Measurements from ENCODE around the gene PSTPIP1. TPM values are rescaled to one million over a fixed set of nuclear protein-coding genes. Genes with fewer than 3 reads are reported as not detected.

PSTPIP1 gene
- total and polyA plus RNA-seq, 9 donors, result 1.3 to 2.9 (median 2.3) TPM

GRCh38 chr15:77060546-77060945, 65.6 kb downstream of the PSTPIP1 start:
- DNase-seq, result peak; percentile 92
- peaks cover 16% of the 10 kb centered on the region for H3K4me1 ChIP-seq (ENCODE audit: control insufficient read depth, insufficient read depth, low read length)

GRCh38 chr15:77063249-77063648, 68.3 kb downstream of the PSTPIP1 start:
- H3K4me3 ChIP-seq (ENCODE audit: low read length), result no peak overlapping the region
- no peak overlapping the region for H3K27ac ChIP-seq (ENCODE audit: low read length)
- H3K27me3 ChIP-seq (ENCODE audit: control insufficient read depth, insufficient read depth, low read length), result no peaks in the 10 kb centered on the region
- no peaks in the 10 kb centered on the region for H3K9me3 ChIP-seq (replicated peaks; ENCODE audit: control insufficient read depth, low read depth, low read length)
- H3K36me3 ChIP-seq (ENCODE audit: control insufficient read depth, insufficient read depth, low read length), result peaks cover 2% of the 10 kb centered on the region
- peaks cover 15% of the 10 kb centered on the region for H3K4me1 ChIP-seq (ENCODE audit: control insufficient read depth, insufficient read depth, low read length)
- DNase-seq, result no peak

More at GRCh38 chr15:77060546-77060945, 65.6 kb downstream of the PSTPIP1 start:
- H3K27me3 ChIP-seq (ENCODE audit: control insufficient read depth, insufficient read depth, low read length), result no peaks in the 10 kb centered on the region
- H3K27ac ChIP-seq (ENCODE audit: low read length), result peak overlapping the region; percentile 67
- no peak overlapping the region for H3K4me3 ChIP-seq (ENCODE audit: low read length)
- H3K9me3 ChIP-seq (replicated peaks; ENCODE audit: control insufficient read depth, low read depth, low read length), result no peaks in the 10 kb centered on the region
- H3K36me3 ChIP-seq (ENCODE audit: control insufficient read depth, insufficient read depth, low read length), result peaks cover 11% of the 10 kb centered on the region

GRCh38 chr15:77064063-77064462, 69.1 kb downstream of the PSTPIP1 start:
- DNase-seq, result no peak
- Histone ChIP-seq H3K4me3 (ENCODE audit: low read length) (no peak overlapping the region), H3K27ac (ENCODE audit: low read length) (no peak overlapping the region), H3K27me3 (ENCODE audit: control insufficient read depth, insufficient read depth, low read length) (no peaks in the 10 kb centered on the region), H3K9me3 (replicated peaks; ENCODE audit: control insufficient read depth, low read depth, low read length) (no peaks in the 10 kb centered on the region), H3K36me3 (ENCODE audit: control insufficient read depth, insufficient read depth, low read length) (peaks cover 6% of the 10 kb centered on the region), H3K4me1 (ENCODE audit: control insufficient read depth, insufficient read depth, low read length) (peaks cover 12% of the 10 kb centered on the region)
- WGBS (ENCODE audit: insufficient coverage), result no CpG with 5 or more reads among the region's 2 CpGs

DNA sequence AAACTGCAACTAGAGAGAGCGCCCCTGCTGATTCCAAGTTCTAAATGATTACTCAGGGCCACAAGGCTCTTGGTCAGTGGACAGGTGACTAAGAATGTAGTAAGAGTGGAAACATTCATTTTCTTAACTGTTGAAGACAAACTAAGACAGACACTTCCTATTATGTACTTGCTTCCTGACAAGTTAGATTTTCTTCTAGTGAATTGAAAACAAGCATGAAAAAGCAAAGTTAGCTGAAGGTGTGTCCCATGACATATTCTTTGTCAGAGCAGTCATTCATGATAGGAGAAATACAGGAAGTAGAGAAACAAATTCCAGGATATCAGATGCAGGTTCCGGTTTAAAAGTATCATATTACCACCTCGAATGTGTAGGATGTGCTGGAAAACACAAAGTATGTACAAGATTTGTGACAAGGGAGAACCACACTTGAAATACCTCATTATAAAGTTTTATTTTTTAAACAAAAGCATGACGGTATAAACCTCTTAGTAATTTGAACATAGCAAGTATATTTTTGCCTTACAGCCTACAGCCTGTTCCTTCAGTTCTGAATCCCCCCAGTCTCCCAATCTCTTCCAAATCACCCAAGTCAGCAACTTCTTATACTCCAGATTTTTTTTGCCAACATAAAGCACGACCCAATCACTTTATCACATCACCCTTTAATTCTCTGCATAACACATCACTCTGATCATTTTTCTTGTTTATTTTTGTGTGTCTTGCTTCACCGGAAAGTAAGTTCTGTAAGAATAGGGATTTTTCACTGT, 69.8 kb downstream of the PSTPIP1 start:
- no CpG with 5 or more reads among the region's 6 CpGs for WGBS (ENCODE audit: insufficient coverage)
- H3K4me3 ChIP-seq (ENCODE audit: low read length), result no peak overlapping the region
- no peaks in the 10 kb centered on the region for H3K27me3 ChIP-seq (ENCODE audit: control insufficient read depth, insufficient read depth, low read length)
- H3K9me3 ChIP-seq (replicated peaks; ENCODE audit: control insufficient read depth, low read depth, low read length), result no peaks in the 10 kb centered on the region
- DNase-seq, result no peak
- H3K36me3 ChIP-seq (ENCODE audit: control insufficient read depth, insufficient read depth, low read length), result peaks cover 9% of the 10 kb centered on the region
- no peak overlapping the region for H3K27ac ChIP-seq (ENCODE audit: low read length)
- peaks cover 15% of the 10 kb centered on the region for H3K4me1 ChIP-seq (ENCODE audit: control insufficient read depth, insufficient read depth, low read length)

DNA sequence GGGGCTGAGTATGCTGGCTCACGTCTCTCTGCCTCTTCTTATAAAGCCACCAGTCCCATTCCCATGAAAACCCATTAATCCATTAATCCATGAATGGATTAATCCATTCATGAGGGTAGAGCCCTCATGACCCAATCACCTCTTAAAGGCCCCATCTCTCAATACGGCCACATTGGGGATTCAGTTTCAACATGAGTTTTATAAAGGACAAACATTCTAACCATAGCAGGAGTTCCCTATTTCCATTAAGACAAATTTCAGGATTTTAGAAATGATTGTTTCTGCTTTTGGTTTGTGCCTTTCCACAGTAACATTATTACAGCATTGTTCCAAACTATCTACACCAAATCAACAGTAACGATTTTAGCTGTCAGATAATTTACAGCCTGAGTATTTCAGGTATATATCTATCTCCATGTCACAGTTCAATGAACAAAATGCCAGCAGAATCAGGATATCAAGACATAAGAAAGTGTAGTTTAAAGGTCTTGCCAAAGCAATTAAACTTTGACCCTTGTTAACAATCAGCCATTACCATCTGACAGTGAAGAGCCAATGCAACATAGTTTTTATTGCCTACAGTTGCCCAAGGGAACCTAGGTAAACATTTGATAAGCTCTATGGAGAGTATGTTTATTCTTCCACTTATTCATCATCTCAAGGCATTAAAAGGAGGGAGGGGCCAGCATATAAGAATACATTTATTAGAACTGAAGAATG, 72.2 kb downstream of the PSTPIP1 start:
- H3K27ac ChIP-seq (ENCODE audit: low read length), result no peak overlapping the region

DNA sequence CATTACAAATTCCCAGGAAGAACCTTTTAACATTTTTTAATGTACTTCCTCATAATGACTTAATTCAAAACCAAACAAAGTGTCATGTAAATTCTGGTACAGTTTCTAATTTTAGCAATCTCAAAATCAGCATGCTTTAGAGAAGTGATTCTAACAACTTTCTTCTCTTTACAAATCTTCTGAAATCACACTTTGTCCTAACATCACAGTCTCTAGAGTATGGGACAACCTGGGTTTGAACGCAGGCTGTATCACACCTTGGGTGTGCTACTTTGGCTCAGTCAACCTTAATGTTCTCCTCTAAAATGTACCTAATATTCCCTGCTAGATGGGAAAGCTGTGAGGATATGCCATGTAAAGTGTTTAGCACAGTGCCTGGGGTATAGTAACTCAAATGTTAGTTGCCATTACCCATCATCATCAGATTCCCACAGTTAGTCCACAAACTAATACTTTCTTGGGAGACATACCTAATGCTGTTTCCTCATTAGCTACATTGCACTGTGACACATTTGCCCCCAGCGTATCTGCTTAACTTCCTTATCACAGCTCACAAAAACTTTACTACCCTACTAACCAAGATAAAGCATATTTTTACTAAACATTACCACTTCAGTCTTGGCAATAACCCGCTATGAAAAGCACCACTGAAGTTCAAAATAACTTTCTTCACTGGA, 72.9 kb downstream of the PSTPIP1 start:
- H3K36me3 ChIP-seq (ENCODE audit: control insufficient read depth, insufficient read depth, low read length), result peaks cover 9% of the 10 kb centered on the region
- H3K4me1 ChIP-seq (ENCODE audit: control insufficient read depth, insufficient read depth, low read length), result peaks cover 11% of the 10 kb centered on the region
- H3K27me3 ChIP-seq (ENCODE audit: control insufficient read depth, insufficient read depth, low read length), result no peaks in the 10 kb centered on the region
- no peak overlapping the region for H3K27ac ChIP-seq (ENCODE audit: low read length)
- no peaks in the 10 kb centered on the region for H3K9me3 ChIP-seq (replicated peaks; ENCODE audit: control insufficient read depth, low read depth, low read length)
- no peak overlapping the region for H3K4me3 ChIP-seq (ENCODE audit: low read length)
- DNase-seq, result no peak
- 88% methylated on average over 1 of the region's 3 CpGs for WGBS (ENCODE audit: insufficient coverage)

More for the DNA sequence above, 72.2 kb downstream of the PSTPIP1 start:
- Histone ChIP-seq H3K36me3 (ENCODE audit: control insufficient read depth, insufficient read depth, low read length) (peaks cover 9% of the 10 kb centered on the region), H3K9me3 (replicated peaks; ENCODE audit: control insufficient read depth, low read depth, low read length) (no peaks in the 10 kb centered on the region), H3K4me1 (ENCODE audit: control insufficient read depth, insufficient read depth, low read length) (peaks cover 11% of the 10 kb centered on the region), H3K27me3 (ENCODE audit: control insufficient read depth, insufficient read depth, low read length) (no peaks in the 10 kb centered on the region), H3K4me3 (ENCODE audit: low read length) (no peak overlapping the region)
- no CpG with 5 or more reads among the region's 3 CpGs for WGBS (ENCODE audit: insufficient coverage)
- no peak for DNase-seq

GRCh38 chr15:77068633-77069032, 73.7 kb downstream of the PSTPIP1 start:
- H3K27ac ChIP-seq (ENCODE audit: low read length), result no peak overlapping the region
- no peaks in the 10 kb centered on the region for H3K27me3 ChIP-seq (ENCODE audit: control insufficient read depth, insufficient read depth, low read length)
- no peak overlapping the region for H3K4me3 ChIP-seq (ENCODE audit: low read length)
- no peaks in the 10 kb centered on the region for H3K9me3 ChIP-seq (replicated peaks; ENCODE audit: control insufficient read depth, low read depth, low read length)
- H3K4me1 ChIP-seq (ENCODE audit: control insufficient read depth, insufficient read depth, low read length), result peaks cover 11% of the 10 kb centered on the region
- WGBS (ENCODE audit: insufficient coverage), result 100% methylated on average over 2 of the region's 7 CpGs
- DNase-seq, result no peak
- peaks cover 8% of the 10 kb centered on the region for H3K36me3 ChIP-seq (ENCODE audit: control insufficient read depth, insufficient read depth, low read length)

DNA sequence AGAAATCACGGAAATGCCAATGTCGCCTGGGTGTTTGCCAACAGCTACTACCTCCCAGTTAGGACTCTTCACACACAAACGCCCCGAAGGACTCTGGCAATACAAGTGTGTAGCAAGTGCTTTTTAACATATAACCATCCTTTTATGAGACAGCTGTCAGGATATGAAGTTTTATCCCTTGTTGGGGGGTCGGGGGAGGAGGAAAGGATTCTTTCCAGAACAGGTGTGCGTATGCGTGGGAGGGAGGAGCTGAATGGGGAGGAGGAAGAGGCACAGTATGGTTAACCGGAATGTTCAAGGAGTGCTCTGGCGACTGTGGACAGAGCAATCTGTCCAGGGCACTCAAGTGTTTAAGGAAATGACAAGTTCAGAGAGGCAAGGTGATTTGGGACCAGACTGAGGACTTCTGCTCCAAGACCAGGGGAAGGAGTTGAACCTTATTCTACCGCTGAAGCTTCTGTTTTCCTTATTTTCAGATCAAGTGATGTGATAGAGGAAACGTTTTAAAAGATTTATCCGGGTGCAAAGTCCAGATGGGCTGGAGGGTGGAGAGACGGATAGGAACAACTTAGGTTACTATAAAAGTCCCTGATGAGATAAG, 74.7 kb downstream of the PSTPIP1 start:
- H3K27me3 ChIP-seq (ENCODE audit: control insufficient read depth, insufficient read depth, low read length), result no peaks in the 10 kb centered on the region
- WGBS (ENCODE audit: insufficient coverage), result 13% methylated on average over 6 of the region's 13 CpGs
- peak overlapping the region; percentile 84 for H3K27ac ChIP-seq (ENCODE audit: low read length)
- H3K36me3 ChIP-seq (ENCODE audit: control insufficient read depth, insufficient read depth, low read length), result peaks cover 7% of the 10 kb centered on the region
- peak overlapping the region; percentile 67 for H3K4me3 ChIP-seq (ENCODE audit: low read length)
- peaks cover 11% of the 10 kb centered on the region for H3K4me1 ChIP-seq (ENCODE audit: control insufficient read depth, insufficient read depth, low read length)
- peak; percentile 54 for DNase-seq
- H3K9me3 ChIP-seq (replicated peaks; ENCODE audit: control insufficient read depth, low read depth, low read length), result no peaks in the 10 kb centered on the region

- Histone ChIP-seq H3K4me1 (ENCODE audit: control insufficient read depth, insufficient read depth, low read length) (peaks cover 11% of the 10 kb centered on the region), H3K4me3 (ENCODE audit: low read length) (peak overlapping the region; percentile 67), H3K27ac (ENCODE audit: low read length) (peak overlapping the region; percentile 84), H3K36me3 (ENCODE audit: control insufficient read depth, insufficient read depth, low read length) (peaks cover 7% of the 10 kb centered on the region), H3K9me3 (replicated peaks; ENCODE audit: control insufficient read depth, low read depth, low read length) (no peaks in the 10 kb centered on the region), H3K27me3 (ENCODE audit: control insufficient read depth, insufficient read depth, low read length) (no peaks in the 10 kb centered on the region)
- DNase-seq, result no peak
- 1% methylated on average over 16 of the region's 18 CpGs for WGBS (ENCODE audit: insufficient coverage)
These were observed 75.2 kb downstream of the PSTPIP1 start for GRCh38 chr15:77070180-77070494.

Measured in muscle of leg (tissue), 11 donors.